ENCODE data around the gene COL4A2.
"Not testable (repeated sequence)": the region's sequence is repeated elsewhere in the genome, so short reads cannot be mapped to it uniquely, and the experiment has no call there.

The COL4A2 gene

DNA sequence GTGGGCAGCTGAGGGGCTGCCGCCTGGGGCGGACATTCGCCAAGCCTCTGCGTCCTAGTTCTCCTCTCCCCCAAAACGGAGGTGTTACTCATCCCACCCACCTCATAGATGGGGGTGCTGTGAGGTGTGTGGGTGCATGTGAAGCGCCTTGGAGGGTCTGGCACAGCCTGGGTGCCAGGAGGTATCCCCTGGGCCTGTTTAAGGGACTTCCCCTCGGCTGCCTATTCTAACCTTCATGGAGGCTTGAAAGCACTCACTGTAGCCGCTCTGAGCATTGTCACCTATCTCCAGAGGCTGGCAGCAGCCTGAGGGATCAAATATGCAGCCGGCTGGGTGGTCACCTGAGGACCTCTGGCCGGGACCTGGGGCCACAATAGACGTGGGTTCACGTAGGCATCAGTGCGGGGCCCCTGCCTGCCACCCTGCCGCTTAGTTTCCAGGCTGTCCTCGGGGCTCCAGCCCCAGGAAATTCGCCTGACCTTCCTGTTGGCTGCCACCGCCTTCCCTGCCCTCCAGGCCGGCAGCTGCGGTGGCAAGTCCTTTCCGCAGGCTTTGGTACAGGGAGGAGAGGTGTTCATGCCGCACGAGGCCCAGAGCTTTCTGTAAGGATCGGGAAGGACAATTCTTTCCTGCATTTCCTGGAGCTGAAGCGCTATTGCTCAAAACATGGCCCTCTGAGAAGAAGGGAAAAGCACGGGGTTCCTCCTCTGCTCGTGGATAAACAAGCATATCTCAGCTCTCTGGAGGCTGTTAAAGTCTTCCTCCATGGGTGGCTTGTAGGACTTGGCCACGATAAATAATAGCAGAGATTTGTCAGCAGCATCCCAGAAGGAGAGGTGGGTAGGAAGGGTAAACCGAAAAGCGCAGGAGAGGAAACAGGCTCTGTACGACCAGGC, 4.6 kb downstream of the COL4A2 start:
- no peak for TF ChIP-seq CTCF (IDR thresholded peaks at IDR 0.05)
- H3K4me3 ChIP-seq = peak overlapping the region; percentile 98
- peak overlapping the region; percentile 99 for H3K27ac ChIP-seq
- DNase-seq (ENCODE audit: low spot score) = peak; percentile 75

- no peak for TF ChIP-seq CTCF (IDR thresholded peaks at IDR 0.05)
- Histone ChIP-seq H3K4me3 (peak overlapping the region; percentile 98), H3K27ac (peak overlapping the region; percentile 99)
- DNase-seq (ENCODE audit: low spot score) = peak; percentile 76
Measured at GRCh38 chr13:110312339-110313031, 5.4 kb downstream of the COL4A2 start.

DNA sequence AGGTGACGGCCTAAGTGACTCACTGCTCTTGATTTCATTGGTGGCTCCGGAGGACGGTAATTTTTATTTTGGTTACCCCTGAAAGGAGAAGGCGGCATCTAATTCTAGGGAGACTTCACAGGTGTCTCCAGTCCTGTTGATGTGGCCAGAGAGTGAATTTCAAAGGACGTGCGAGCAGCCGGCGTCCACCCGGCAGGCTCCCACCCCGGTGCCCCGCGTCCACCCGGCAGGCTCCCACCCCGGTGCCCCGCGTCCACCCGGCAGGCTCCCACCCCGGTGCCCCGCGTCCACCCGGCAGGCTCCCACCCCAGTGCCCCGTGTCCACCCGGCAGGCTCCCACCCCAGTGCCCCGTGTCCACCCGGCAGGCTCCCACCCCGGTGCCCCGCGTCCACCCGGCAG, 6.2 kb downstream of the COL4A2 start:
- Histone ChIP-seq H3K27ac (peak overlapping the region; percentile 99), H3K4me3 (peak overlapping the region; percentile 98)
- not testable (repeated sequence) for DNase-seq (ENCODE audit: low spot score)

- H3K4me3 ChIP-seq = peak overlapping the region; percentile 98
- peak overlapping the region; percentile 68 to 85 for H3K27ac ChIP-seq
- peak; percentile 41 for DNase-seq (ENCODE audit: low spot score)
Measured at GRCh38 chr13:110313733-110314132, 6.6 kb downstream of the COL4A2 start.

- peak overlapping the region; percentile 68 to 85 for H3K27ac ChIP-seq
- no peak for TF ChIP-seq CTCF (IDR thresholded peaks at IDR 0.05)
- DNase-seq (ENCODE audit: low spot score) = peak; percentile 71
- peak overlapping the region; percentile 98 for H3K4me3 ChIP-seq
Measured at GRCh38 chr13:110314516-110315245, 7.6 kb downstream of the COL4A2 start.

- TF ChIP-seq CTCF (IDR thresholded peaks at IDR 0.05) = no peak
- peak; percentile 68 for DNase-seq (ENCODE audit: low spot score)
- H3K27ac ChIP-seq = peak overlapping the region; percentile 68 to 85
- no peak overlapping the region for H3K4me3 ChIP-seq
Measured at GRCh38 chr13:110316196-110316595, 9.1 kb downstream of the COL4A2 start.

DNA sequence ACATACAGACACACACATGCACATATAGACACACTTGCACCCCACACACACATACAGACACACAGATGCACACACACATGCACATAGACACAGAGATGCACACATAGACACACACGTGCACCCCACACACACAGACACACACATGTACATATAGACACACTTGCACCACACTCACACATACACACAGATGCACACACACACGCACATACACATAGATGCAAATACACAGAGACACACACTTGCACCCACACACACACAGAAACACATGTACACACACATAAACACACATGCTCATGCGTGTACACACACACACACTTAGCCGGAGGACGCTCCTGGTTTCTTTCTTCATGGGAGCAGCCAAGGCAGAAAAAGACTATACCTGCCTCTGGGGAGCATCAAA, 10.0 kb downstream of the COL4A2 start:
- DNase-seq (ENCODE audit: low spot score) = no peak
- Histone ChIP-seq H3K4me3 (no peak overlapping the region), H3K27ac (no peak overlapping the region)
- TF ChIP-seq CTCF (IDR thresholded peaks at IDR 0.05) = no peak

Data from coronary artery (tissue), 2 donors.